ENCODE results near the gene RBMS3. TPM values are rescaled to one million over a fixed set of nuclear protein-coding genes. Genes with fewer than 3 reads are reported as not detected.

RBMS3 gene
- total and polyA plus RNA-seq, 2 of the 8 experiments (the other 6 are each of a cell fraction or from before 2014, with no cell fraction given): 3.7 to 6.9 TPM

GRCh38 chr3:29679944-29680343 is 399.1 kb downstream of the RBMS3 start:
- ChIA-PET CTCF (ENCODE audit: partially characterized antibody) (interaction anchor here (1.5 to 3.5 kb wide), 2 partner anchors 11 to 214 kb away, joined by 3 to 25 read pairs; no protein-coding TSS in a partner anchor), POLR2A (ENCODE audit: partially characterized antibody) (no interaction called here)
- no peak overlapping the region for H2BK12ac ChIP-seq (ENCODE audit: low read depth, low read length)
- no peak for DNase-seq (ENCODE audit: low read depth in 1 of 2, low spot score in 2 of 2)
- no peaks in the 10 kb centered on the region for H4K20me1 ChIP-seq (replicated peaks in 1 of 2; ENCODE audit: control insufficient read depth in 1 of 2, insufficient read depth in 2 of 2, low read length in 2 of 2)
- no peaks in the 10 kb centered on the region for H3K23me2 ChIP-seq (ENCODE audit: low read depth, low read length)
- H3K4me1 ChIP-seq (replicated peaks in 1 of 4; ENCODE audit: control insufficient read depth in 3 of 4, insufficient read depth in 4 of 4, low read length in 3 of 4): no peaks in the 10 kb centered on the region
- no peak overlapping the region for H3K23ac ChIP-seq (ENCODE audit: insufficient read length)
- no peak overlapping the region for H3K4me3 ChIP-seq (ENCODE audit: extremely low read depth in 1 of 4, insufficient read depth in 2 of 4, low read depth in 3 of 4, low read length in 4 of 4)
- WGBS, 2 experiments (ENCODE audit: extremely low coverage in 1 of 2, insufficient coverage in 1 of 2, insufficient read length in 1 of 2, insufficient replicate concordance in 2 of 2, low coverage in 1 of 2, low lambda C conversion rate in 2 of 2, missing lambda C conversion rate in 1 of 2): 84% methylated on average over 4 of the region's 4 CpGs; no CpG with 5 or more reads in 1 of the 2 experiments
- H3K56ac ChIP-seq (replicated peaks; ENCODE audit: insufficient read length, low read depth, low read length): no peak overlapping the region
- no peak overlapping the region for H2BK120ac ChIP-seq (replicated peaks; ENCODE audit: low read depth, low read length)
- no peak for FAIRE-seq
- H2AK5ac ChIP-seq (ENCODE audit: low read depth, low read length): no peak overlapping the region
- H3K79me1 ChIP-seq (ENCODE audit: low read depth, low read length): no peaks in the 10 kb centered on the region
- no peak overlapping the region for H2AFZ ChIP-seq (ENCODE audit: low read length)
- no peak overlapping the region for H2BK20ac ChIP-seq (ENCODE audit: low read length)
- TF ChIP-seq MAFK (IDR thresholded peaks at IDR 0.05; ENCODE audit: low read depth, low read length) (peak; percentile 75), NANOG (IDR thresholded peaks at IDR 0.05; ENCODE audit: insufficient read depth, low read depth, low read length, poor library complexity, severe bottlenecking) (no peak)
- H3K27me3 ChIP-seq (replicated peaks in 1 of 4; ENCODE audit: control insufficient read depth in 3 of 4, extremely low read depth in 1 of 4, insufficient read depth in 3 of 4, low read length in 3 of 4): no peaks in the 10 kb centered on the region
- no peak overlapping the region for H3K27ac ChIP-seq (ENCODE audit: low read depth, low read length)
- H2BK5ac ChIP-seq (ENCODE audit: low read depth, low read length): no peak overlapping the region
- H3K9ac ChIP-seq (replicated peaks in 1 of 4; ENCODE audit: extremely low read depth in 1 of 4, low read depth in 3 of 4, low read length in 3 of 4): no peak overlapping the region
- H3K14ac ChIP-seq (ENCODE audit: insufficient read length): no peak overlapping the region
- no peak overlapping the region for H4K8ac ChIP-seq (ENCODE audit: extremely low read depth, insufficient read depth, low read length)
- H4K91ac ChIP-seq (replicated peaks; ENCODE audit: insufficient read length, low read length): no peak overlapping the region
- H3K9me3 ChIP-seq (ENCODE audit: insufficient read depth in 2 of 2, low read depth in 1 of 2, low read length in 1 of 2): no peaks in the 10 kb centered on the region
- no peaks in the 10 kb centered on the region for H3K36me3 ChIP-seq (ENCODE audit: control insufficient read depth in 2 of 4, insufficient read depth in 4 of 4, low read length in 3 of 4)
- no peak overlapping the region for H4K5ac ChIP-seq (ENCODE audit: insufficient read length, low read depth, low read length)
- no peak overlapping the region for H2BK15ac ChIP-seq (ENCODE audit: low read length)
- H3K4ac ChIP-seq (replicated peaks; ENCODE audit: insufficient read length, low read depth, low read length): no peak overlapping the region
- no peak overlapping the region for H3K18ac ChIP-seq (ENCODE audit: extremely low read depth, low read length)
- H3K4me2 ChIP-seq (ENCODE audit: insufficient read depth in 1 of 2, low read depth in 2 of 2, low read length in 2 of 2): no peak overlapping the region
- H3K79me2 ChIP-seq (ENCODE audit: control insufficient read depth in 1 of 2, insufficient read depth in 2 of 2, low read length in 2 of 2): no peaks in the 10 kb centered on the region
